HG02588 (cell line): ENCODE results near the gene VTI1A.
"Not testable (repeated sequence)": the region's sequence is repeated elsewhere in the genome, so short reads cannot be mapped to it uniquely, and the experiment has no call there.

ENCODE experiments used
- ATAC-seq: cut with Tn5 transposase; IDR thresholded peaks from one replicate; pipeline ENCODE4 v1.9.1; 2021; ENCODE audit warnings: mild to moderate bottlenecking, moderate library complexity; ENCODE audit not compliant: unreplicated experiment

VTI1A gene

DNA sequence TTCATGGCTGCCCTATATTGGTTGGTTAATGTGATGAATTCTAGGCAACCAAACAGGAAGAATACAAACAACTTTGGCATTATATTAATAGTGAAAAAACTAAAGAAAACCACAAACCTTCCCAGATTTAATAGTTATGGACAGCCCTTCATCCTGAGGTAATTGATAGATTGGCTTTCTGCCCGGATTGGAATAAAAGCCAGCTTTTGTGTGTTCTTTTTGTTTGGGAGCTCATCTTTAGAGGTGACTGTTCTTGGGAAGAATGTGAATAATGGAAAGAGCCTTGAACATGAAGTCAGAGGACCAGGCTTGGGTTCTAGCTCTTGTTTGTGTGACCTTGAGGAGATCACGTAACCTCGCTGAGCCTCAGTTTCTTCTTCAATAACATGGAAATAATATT, 92.3 kb downstream of the VTI1A start:
- no peak for ATAC-seq

DNA sequence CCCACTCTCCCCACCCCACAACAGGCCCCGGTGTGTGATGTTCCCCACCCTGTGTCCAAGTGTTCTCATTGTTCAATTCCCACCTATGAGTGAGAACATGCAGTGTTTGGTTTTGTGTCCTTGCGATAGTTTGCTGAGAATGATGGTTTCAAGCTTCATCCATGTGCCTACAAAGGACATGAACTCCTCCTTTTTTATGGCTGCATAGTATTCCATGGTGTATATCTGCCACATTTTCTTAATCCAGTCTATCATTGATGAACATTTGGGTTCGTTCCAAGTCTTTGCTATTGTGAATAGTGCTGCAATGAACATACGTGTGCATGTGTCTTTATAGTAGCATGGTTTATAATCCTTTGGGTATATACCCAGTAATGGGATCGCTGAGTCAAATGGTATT, 95.8 kb downstream of the VTI1A start:
- not testable (repeated sequence) for ATAC-seq

DNA sequence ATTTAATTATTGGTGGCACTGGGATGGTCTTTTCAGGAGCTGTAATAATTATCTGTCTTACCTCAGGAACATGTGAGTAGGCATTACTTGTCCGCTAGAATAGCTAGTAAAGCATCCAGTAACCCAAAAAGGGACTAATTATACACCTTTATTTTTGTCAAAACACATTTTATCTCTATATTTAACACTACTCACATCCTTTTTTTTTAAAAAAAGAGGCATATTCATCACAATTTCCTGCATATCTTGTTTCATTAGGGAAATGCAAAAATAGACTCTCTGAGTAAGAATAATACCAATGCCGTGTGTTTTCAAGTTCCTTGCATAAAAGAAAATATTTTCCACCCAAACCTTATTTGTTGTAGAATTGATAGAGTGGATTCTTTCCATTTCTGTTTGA, 99.5 kb downstream of the VTI1A start:
- ATAC-seq, result no peak

DNA sequence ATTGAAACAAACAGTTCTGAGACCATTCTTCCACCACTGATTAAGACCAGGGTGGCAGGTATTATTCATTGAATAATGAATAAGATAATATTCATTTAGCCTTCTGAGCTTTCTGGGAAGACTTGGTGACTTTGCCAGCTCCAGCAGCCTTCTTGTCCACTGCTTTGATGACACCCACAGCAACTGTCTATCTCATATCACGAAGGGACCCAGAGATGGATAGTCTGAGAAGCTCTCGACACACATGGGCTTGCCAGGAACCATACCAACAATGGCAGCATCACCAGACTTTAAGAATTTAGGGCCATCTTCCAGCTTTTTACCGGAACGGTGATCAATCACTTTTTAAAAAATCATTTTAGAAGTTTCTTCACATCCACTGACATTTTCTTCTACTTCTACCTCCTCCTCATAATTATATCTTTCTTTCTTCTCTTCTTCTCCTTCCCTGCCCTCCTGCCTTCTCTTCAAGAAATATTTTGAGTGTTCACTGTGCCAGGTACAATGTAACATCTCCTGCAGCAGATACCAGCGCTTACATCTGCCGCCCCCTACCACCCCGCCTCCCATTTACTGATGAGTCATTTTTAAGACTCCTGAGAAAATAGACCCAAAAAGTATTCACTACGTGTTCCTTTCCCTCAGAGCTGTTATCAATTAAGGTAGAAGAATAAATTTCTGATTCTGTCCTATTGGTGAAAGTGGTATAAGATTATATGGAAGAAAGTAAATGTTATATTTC, 101.7 kb downstream of the VTI1A start:
- ATAC-seq, result no peak

DNA sequence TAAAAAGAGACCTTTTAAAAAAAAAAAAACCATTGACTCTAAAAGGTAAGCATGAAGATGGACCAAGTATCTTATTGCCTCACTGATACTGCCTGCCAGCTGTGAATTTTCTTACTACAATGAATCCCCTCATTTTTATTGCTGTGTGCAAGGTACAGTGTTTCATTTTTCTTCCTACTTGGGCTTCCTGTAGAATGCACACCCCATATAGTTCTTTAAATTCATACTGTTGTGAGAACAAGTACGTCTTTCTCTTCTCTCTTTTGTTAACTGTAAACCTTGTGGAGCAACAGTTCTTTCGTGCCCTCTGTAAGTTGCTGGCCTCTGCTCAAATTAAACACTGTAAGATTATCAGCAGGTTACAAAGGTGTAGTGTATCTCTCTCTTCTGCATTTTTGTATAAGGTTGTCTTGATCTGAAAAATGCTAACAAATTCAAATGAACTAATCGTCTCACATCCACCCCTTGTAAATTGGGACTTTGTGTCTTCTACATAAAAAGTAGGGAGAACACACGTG, 105.6 kb downstream of the VTI1A start:
- ATAC-seq, result no peak

DNA sequence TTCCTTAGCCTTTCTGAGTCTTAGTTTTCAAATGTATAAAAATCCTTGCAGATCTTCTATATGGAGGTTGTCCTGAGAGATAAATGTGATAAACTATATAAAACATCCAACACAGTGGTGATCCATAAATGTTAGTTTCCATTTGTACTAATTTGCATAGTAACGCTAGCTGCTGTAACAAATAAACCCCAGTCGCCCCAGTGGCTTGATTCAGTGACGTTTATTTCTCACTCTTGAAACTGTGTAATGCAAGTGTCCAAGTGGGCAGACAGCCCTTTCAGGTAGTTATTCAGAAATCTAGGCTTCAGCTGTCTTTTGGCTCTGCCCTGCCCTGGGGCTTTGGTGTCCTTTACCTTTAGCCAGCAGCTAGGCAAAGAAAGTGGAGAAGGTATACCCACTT, 106.3 kb downstream of the VTI1A start:
- ATAC-seq, result no peak

DNA sequence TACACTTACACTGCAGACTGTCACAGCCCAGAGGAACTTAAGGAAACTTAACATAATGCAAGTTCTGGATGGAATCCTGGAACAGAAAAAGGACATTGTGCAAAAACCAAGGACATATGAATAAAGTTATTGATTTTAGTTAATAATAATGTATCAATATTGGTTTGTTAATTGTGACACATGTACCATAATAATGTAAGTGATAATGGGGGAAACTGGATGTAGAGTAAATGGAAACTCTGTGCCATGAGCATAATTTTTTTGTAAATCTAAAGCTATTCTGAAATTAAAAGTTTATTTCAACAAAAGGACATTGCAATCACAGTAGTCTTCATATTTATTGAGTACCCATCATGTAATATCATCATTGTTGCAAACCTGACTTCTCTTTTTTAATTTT, 107.2 kb downstream of the VTI1A start:
- ATAC-seq, result no peak

DNA sequence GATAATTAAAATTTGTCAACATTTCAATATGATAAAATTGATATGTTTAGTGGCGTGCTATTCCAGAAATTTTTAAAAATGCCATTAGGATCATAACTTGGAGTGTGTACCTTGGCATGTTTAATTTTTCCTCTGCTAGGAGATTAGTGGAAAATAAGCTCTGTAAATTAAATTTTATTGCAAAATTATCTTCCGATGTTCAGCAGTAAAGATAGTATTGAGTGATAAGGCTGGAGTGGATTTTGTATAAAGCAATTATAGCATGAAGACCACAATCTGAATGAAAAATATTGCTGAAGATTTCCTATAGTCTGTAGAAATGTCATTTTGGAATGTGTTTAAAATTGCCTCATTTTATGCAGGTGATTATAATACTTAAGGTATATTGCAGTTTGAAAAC, 110.2 kb downstream of the VTI1A start:
- no peak for ATAC-seq

DNA sequence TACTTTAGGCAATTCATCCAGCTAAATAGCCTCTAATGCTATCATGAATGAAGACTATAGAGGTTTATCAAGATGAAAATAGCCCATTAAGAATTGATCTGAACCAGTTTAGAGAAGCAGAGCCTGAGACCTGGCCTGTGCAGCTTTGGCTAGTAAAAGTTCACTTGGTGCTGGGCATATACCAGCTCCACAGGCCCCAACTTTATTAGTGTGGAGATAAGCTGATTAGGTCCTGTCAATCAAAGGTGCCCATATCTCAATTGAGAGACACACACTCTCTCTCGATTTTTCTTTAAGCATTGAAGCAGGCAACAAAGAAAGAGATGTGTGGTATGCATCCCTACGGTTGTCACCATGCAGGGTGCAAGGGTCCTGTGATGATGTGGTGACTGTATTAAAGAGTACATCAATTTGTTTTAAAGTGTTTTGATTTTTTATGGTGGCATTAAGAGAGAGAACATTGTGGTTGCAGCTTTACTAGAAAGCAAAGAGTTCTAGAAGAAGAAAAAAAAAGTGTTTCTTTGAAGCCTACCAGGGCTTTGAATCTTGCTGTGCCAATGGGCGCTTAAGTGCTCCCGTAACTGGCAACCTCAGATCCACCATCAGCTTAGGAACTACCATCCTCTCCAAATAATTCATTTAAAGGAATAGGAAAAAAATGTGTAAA, 111.6 kb downstream of the VTI1A start:
- no peak for ATAC-seq

DNA sequence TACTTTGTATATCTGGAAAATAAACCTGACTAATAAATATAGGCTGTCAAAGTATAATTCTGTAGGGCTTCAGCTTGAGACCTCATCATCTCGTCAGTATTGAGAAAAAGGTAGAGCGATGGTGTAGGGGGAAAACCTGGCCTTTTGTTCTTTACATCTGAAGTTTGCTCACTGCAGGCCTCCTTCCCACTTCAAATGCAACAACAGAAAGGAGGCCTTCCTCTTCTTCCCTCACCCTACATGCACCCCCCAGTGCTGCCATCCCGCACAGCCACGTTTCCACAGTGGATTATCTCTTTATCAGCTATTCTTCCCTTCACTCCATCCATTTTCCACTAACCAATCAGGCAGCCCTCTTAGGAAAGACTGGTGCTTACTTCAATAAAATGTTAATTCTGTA, 112.3 kb downstream of the VTI1A start:
- ATAC-seq, result no peak

DNA sequence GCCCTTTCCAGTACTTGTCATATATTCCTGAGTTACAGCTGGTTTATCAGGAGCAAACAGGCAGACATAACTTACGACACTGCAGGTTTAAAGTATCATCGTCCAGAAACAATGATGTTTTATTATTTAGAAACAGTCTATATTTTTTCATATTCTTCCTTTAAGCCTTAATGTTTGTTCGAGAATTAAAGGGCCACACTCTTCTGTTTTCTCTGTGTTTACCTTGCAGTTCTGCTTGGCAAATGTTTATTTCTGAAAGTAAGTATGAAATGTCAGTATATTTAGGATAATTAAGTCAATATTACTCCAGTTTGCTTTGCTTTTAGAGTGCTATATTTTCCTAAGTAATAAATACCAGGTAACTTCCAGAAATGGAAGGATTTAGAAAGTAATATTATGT, 115.1 kb downstream of the VTI1A start:
- no peak for ATAC-seq

DNA sequence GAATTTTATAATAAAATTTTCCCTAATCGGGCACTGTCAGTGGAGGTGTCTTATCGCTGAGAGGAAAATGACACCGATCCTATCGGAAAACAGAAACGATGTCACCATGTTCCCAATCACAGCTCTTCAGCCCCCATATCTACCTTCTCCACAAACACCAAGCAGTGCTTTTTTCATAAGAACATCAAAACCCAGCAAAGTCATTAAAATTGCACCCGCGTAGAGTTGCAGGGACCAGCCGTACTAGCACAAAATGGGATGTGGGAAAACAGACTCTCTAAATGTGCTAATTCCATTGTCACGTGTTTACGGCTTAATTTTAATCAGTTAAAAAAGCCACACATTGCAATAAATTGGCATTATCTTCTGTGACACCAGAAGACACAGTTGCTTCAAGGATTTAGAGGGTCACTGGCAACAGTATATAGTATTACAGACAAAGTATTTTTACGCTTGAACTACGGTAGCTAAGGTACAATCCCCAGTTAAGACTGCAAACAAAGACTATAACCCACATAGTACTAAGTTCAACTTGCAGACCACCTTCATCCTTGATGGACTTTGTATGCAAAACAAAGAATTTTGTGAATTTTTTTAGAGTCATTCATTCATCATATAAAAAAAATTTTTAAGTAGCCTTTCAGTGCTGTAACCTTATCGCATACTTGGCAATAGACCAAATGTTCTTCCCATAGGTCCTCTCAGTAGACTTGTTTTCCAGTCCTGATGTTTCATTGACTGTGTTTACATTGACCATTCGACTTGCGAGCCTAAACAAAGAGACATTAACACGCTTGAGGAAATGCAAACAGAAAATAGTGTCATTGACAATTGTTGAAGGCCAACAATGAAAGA, 116.0 kb downstream of the VTI1A start:
- ATAC-seq, result no peak

DNA sequence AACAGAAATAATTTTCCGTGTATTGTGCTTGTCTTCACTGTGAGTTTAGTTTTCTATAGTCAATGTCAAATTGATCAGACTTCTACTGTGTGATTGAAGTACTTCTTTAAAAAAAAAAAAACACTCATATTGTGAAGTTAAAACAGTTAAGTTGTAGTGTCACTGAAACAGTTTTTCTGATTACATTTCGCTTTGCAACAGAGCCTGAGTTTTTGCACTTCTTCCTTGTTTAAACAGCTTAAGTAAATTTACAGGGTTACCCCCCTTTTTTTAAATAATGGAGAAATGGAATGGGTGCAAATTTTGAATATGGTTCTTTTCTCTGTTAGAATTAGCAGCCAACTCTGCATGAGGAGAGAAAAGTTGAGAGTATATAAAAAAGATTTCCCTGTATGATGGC, 117.3 kb downstream of the VTI1A start:
- ATAC-seq, result no peak

DNA sequence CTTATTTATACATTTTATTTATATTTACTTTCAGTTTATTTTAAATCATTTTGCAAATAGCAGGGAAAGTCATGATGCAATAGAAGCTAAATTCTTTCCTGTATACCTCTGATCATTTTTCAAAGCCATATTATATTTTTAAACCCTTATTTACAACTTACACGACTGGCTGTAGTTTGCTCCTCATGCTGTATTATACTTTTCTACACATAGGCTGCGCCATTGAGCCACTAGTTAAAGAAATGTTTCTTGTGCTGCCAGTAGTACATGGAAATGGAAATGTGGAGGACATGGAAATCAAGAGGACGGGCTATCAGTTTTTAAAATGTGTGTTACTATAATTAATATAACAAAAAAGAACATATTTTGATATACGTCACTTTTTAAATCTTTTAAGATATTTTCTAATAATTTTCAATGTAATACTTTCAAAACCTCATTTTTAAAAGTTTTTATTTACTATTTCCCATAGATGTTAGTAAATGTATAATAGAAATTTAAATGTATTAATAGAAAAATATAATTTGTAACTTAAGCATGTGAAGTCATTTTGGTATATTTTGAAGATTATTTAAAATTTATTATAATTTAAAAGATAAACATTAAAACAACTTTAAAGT, 118.5 kb downstream of the VTI1A start:
- no peak for ATAC-seq

DNA sequence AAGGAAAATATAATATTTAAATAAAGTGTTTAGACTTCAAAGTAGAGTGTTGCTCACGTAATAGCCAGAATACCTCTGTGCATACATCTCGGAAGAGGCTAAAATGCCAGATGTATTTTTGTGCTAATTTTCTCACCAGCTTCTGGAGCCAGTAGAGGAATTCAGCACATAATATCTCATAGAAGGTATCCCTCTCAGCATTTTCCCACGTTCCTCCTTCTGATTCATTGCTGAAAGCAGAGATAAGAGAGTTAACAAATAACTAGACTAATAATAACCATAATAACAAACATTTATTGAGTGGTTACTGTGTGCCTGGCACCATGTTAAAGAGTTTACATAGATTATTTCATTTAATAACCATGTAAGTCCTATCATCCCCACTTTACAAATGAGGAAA, 123.6 kb downstream of the VTI1A start:
- no peak for ATAC-seq

DNA sequence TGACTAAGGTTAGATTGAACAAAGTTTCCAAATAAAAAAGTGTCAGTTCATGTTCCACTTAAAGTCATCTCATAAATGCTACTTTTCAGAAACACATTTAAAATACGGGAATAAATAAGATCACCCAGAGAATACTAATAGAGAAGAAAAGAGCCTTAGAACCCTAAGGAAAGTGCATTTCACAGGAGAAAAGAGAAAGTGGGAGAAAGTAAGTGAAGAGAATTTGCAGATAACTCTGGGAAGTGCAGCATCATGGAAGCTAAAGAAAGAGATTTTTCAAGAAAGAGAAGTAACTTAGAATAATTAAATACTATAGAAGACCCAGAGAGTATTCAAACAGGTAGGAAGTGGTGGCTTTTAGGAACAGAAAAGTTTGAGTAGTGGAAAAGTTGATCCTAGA, 132.6 kb downstream of the VTI1A start:
- no peak for ATAC-seq

DNA sequence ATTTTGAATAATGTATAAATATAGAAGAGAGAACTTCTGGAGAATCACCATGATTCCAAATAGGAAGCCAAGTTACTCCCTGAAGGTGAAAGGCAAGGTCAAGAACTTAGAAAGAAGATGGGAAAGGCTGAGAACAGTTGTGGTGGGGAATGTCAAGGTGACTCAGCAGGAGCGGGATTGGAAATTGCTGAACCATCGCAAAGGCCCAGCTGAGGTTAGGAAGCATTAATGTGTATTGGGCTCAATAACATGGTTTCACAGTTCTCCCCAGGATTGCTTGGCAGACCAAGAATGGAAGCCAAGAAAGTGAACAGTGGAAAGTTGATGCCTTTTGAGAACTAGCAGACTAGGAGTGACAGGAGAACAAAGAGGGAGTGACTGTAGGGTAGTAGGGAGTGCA, 133.3 kb downstream of the VTI1A start:
- no peak for ATAC-seq

DNA sequence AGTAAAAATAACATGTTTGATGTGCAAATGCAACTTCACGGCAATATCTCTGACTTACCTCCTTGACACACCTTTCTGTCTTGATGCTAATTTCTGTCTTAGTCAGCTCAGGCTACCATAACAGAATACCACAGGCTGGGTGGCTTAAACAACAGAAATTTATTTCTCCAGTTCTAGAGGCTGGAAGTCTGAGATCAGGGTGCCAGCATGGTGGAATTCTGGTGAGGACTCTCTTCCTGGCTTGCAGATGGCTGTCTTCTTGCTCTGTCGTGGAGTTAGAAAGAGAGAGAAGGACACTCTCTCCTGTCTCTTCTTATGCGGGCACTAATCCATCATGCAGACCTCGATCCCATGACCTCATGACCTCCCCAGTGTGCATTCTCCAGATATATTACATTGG, 134.9 kb downstream of the VTI1A start:
- ATAC-seq, result no peak

DNA sequence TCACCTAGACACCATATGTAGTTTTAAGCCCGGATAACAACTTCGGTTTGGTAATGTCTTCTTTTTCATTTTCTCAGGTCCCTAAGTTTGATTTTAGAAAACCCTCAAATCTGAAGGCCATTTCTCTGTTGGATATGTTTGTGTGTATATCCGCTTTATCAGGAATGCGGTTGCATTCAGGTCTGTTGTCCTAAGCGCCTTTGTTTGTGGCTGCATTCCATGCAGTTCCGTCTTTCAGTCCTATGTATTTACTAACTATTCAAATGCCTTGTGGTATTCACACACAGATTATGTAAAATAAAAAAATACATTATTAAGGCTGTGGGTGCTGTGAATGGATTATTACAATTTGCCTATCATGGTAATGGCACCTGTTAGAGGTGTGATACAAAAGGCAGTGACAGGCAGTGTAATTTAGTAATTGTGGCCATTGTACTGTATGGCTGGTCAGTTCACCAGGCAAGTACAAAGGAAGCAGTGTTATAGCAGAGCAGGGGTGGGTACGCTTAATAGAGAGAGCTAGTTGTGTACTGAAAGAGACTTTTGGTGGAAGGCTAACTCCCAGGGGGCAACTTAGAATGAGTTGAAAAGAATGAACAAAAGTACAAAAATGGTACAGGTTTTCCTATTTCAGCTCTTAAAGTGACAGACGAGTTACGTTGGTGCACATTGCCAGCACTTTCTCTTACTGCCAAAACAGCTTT, 136.4 kb downstream of the VTI1A start:
- no peak for ATAC-seq

DNA sequence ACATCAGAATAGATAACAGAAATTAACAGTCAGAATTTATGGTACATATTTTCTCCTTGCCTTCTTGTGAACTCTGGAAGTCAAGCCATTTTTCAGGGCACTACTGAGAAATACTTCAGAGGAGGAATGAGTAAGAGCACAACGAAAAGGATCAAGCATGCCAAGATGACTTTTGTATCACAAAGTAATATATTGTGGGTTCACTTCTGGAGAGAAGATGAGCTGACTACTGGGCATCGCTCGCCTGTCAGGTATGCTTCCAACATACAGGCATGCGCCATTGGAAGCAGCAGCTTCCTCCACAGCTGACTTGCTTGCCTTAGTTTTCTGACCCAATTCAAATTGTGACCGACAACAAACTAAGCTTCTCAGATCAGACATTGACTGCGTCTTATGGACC, 137.3 kb downstream of the VTI1A start:
- no peak for ATAC-seq

DNA sequence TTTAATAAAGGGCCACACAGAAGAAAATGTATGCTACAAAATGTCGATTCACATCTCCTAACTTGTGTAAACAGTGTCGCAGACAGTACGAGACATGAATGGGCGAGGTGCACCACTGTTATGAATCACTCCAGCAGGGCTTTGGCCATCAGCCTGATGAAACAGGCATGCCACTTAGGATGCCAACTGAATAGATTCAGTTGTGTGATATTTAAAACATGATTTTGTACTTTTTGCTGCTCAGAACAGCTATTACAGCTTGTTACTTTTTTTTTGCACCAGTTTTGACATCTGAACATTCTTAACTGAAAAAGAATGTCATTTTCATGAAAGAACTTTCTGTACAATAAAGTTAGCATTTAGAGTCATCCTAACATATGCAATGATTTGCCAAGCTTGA, 138.1 kb downstream of the VTI1A start:
- ATAC-seq, result no peak
